ENCODE data around the gene DLG4.

Gene DLG4

GRCh38 chr17:7229504-7229903, 9.9 kb upstream of the DLG4 start:
- no peak for DNase-seq (ENCODE audit: low read depth)

GRCh38 chr17:7228920-7229319, 9.3 kb upstream of the DLG4 start:
- no peak for DNase-seq (ENCODE audit: low read depth)

DNA sequence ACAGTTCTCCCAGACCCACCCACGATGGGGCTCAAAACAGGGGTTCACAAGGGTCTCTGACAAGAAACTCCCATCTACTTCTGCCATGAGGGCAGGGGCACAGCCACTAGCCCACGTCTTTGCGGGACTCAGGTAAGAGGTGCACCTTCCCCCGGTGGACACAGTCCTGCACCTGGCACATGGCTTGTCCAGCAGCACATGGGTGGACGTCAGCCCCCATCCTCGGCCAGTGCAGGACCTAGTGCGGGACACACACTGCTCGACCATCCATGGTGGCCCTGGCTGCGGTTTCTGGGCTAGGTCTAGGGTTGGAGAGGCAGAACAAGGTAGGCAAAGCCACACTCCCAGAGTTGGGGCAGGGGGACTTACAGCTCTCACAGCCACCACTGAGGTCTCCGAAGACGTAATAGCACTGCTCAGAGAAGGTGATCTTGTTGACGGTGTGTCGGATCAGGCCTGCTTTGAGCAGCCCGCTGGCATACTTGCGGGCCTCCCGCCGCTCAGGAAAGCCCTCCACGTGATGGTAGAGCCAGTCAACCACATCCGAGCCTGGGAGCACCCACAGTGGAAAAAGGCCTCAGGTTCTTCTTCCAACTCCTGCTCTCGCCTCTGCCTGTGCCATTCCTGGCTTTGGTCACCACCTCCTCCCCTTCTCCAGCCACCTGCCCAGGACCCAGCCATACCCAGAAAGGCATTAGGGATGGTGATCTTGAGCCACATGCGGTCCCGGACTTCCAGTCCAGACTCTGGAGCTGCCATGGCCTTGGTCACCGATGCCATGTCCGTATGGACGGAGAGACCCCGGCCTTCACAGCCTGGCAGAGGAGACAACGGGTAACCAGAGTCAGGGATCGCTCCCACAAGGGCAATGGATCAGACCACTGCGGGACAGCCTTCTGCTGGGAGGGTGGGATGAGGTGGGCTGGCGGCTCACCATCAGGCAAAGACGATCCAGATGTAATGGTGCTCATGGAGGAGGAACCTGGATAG, 7.4 kb upstream of the DLG4 start:
- DNase-seq (ENCODE audit: low read depth) = no peak

GRCh38 chr17:7225711-7226331, 6.2 kb upstream of the DLG4 start:
- no peak for DNase-seq (ENCODE audit: low read depth)

DNA sequence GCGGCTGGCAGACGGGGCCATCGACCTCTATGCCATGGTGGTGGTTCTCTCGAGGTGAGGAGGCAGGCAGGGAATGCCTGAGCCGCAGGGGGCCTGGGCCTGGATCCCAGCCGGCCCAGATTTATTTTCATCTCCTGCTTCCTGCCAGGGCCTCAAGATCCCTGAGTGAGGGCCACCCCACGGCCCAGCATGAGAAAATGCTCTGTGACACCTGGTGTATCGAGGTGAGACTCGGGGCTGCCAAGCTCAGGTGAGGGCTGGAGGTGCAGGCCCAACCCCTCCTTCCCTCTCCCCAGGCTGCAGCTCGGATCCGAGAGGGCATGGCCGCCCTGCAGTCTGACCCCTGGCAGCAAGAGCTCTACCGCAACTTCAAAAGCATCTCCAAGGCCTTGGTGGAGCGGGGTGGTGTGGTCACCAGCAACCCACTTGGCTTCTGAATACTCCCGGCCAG, 5.0 kb upstream of the DLG4 start:
- DNase-seq (ENCODE audit: low read depth) = no peak

- no peak for DNase-seq (ENCODE audit: low read depth)
These were observed 4.5 kb upstream of the DLG4 start for GRCh38 chr17:7224110-7224509.

GRCh38 chr17:7223375-7223774, 3.7 kb upstream of the DLG4 start:
- DNase-seq (ENCODE audit: low read depth) = no peak

GRCh38 chr17:7222972-7223292, 3.3 kb upstream of the DLG4 start:
- DNase-seq (ENCODE audit: low read depth) = no peak

DNA sequence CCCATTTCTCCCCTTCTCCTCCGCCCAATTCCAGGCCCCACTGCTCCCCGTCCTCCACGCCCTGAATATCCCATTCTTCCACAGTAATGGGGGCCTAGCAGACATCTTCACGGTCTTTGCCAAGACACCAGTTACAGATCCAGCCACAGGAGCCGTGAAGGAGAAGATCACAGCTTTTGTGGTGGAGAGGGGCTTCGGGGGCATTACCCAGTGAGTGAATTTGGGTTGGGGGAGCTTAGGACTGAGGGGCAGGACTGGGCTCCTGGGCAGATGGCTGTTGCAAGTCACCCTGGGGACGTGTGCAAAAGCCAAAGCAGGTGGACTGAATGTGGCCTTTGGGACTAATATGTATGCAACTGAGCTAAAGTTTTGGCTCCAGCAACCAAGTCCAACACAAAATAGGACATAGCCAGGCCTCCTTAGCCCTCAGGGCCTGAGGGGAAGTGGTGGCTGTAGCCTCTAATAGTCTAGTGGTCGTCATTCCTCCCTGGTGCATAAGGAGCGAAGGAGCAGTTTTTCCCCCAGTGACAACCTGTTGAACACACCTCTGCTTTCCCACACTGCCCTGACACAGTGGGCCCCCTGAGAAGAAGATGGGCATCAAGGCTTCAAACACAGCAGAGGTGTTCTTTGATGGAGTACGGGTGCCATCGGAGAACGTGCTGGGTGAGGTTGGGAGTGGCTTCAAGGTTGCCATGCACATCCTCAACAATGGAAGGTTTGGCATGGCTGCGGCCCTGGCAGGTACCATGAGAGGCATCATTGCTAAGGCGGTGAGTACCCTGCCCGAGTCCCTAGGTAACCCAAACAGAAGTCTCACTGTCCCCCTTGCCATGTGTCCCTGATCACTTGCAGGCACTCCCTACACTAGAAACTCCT, 2.7 kb upstream of the DLG4 start:
- no peak for DNase-seq (ENCODE audit: low read depth)

DNA sequence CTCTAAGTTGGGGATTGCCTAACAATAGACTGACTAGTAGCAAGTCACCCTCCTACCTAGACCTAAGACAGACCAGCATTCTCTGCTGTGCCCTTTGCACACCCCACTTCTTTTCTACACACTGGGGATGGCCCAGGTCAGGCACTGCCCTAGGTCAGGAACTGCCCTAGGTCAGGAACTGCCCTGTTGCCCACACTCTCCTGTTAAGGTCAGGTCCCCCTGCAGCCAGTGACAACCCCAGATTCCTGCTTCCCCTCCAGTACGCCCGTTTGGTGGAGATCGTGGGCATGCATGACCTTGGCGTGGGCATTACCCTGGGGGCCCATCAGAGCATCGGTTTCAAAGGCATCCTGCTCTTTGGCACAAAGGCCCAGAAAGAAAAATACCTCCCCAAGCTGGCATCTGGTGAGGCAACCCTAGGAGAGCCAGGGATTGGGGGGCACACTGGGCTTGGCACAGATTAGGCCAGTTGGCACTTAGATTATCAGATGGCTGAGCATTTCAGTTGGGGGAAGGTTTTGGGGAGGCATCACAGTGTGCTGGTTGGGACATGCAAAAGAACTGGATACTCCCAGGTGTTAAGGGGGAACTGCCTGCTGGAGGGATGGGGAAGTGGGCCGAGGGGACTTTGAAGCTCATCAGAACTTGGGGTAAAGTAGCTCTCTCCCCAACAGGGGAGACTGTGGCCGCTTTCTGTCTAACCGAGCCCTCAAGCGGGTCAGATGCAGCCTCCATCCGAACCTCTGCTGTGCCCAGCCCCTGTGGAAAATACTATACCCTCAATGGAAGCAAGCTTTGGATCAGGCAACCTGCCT, 1.8 kb upstream of the DLG4 start:
- DNase-seq (ENCODE audit: low read depth) = no peak

- DNase-seq (ENCODE audit: low read depth) = peak; percentile 41
These were observed 1.1 kb upstream of the DLG4 start for GRCh38 chr17:7220593-7221277.

DNA sequence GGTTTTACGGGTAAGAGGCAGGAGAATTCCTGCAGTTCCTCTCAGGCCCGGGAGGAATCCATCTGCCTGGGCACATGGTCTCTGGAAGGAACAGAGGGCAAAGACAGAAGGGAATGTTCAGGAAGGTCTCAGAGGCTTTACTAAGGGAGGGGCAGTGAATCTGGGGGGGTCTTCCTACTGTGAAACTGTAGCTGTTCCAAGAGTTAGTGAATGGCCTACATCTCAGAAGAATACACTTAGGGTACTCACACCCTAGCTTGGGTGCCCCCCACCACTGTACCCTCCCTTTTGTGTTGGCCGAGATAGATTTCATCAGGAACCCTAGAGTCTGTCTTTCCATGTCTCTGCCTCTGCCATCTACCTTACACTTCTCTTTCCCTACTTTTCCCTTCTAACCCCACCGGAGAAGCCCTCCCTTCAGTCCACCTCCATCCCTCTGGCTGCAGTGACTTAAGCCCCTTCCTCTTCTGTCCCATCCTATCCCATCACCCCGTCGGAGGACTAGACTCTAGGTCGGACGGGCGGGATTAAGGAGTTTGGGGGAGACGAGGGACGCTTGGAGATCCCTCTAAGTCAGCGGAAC, 316 bp downstream of the DLG4 start:
- no peak for DNase-seq (ENCODE audit: low read depth)

DNA sequence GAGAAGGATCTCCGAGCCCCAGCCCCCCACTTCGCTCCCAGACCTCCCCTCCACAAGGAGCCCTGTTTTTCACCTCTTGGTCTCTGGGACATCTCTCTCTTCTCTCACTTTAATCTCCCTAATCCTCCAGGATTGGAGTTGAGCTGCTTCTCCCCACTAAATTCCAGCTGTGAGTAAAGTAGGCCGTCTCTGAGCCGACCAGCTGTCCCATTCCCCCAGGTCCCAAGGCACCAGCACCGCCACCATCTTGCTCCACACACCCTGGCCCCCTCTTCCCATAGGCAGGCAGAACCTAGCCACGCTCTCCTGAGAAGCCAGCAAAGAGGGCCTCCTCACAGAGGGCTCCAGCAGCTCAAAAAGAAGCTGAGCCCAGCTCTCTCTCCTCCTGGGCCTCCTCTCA, 878 bp downstream of the DLG4 start:
- no peak for DNase-seq (ENCODE audit: low read depth)

GRCh38 chr17:7218166-7218565, 1.5 kb downstream of the DLG4 start:
- no peak for DNase-seq (ENCODE audit: low read depth)

GRCh38 chr17:7217113-7217987, 2.3 kb downstream of the DLG4 start:
- no peak for DNase-seq (ENCODE audit: low read depth)

DNA sequence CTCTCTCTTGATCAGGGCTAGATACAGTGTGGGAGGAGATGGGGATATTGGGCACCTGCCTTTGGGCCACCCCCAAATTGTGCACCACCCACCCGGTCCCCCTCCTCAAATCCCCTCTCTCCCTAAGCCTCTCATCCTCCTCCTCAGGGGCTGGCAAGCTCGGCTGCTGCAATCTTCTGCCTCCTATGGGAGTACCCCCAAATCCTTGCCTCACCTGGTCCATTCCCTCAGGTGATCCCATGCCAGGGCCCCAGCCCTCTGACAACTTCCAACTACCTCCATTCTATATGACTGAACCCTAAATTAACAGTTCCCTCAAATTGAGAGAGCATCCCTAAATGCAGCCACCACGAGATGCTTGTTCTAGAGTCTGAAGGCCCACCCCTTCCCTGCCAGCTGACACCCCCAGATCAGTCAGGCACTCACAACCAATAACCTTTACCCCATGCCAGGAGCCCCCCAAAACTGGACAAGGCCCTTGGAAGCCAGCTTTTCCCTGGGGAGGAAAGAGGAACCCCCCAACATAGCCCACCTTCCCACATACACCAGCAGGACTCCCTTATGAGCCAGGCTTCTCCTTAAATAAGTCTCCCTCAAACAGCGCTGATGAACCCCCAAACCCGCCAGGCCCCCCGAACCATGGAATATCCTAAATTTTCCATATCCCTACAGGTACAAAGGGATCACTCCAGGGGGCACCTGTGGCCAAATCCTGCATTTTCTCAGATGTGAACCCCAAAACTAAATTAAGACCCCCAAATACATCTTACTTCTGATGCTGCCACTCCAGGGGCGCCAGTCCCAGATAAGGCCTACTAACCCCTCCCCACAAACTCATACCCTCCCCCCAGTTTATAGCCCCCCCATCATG, 3.2 kb downstream of the DLG4 start:
- DNase-seq (ENCODE audit: low read depth) = no peak

DNA sequence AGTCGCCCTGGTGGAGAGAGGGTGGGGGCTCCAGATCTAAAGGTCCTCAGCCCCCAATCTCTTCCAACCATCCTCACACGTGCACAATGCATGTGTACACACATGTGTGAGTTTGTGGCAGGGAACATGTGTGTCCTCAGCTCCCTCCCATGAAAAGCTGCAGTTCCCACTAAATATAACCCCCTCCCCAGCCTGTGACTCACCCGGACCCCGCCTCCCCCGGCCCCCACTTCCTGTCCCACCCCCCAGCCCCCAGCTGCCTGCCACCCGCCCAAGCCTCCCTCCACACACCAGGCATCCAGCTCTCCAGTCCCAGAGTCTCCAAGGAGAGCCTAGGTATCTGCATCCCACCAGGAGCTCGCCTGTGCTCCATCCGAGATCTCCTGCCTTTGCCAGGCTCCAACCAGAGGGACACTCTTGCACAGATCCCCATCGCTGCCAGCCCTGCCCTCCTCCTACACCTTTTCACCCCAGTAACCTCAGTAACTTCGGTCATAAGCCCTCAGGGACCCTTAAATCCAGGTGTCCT, 3.9 kb downstream of the DLG4 start:
- no peak for DNase-seq (ENCODE audit: low read depth)

DNA sequence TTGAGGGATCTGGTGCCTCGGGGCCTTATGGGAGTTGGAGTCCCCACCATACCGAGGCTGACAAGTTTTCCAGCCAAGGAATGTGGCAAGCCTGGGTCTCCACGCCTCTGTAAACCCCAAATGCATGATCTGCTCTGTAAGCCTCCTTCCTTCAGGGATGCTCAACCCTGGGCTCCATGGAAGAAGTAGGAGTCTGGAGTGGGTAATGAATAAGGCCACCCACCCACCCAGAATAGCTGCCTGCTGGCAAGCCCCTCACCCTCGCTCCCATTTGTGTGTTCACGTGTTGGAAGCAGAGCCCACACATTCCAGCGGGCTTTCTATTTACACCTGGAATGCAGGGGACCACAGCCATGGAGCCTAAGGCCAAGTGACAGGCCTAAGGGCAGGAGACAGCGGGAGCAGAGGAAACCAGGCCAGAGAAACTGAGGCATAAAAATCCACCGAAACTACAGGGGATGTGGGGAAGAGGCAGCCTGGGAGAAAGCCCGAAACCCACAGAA, 4.4 kb downstream of the DLG4 start:
- DNase-seq (ENCODE audit: low read depth) = no peak

Measured in activated T-cell treated with anti-CD3 and anti-CD28 coated beads for 1 hour (primary cell).